BE2C (cell line): ENCODE data around the gene NUP153.

Source experiments
- DNase-seq: peaks from one replicate; pipeline ENCODE4 v3.0.0-alpha.2; 2020
- H3K27me3 ChIP-seq: fragments of 250-450 bp; sonication (Bioruptor Pico); 2 replicates; pipeline ENCODE4 v1.5.1; 2020; ENCODE audit warnings: mild to moderate bottlenecking
- H3K36me3 ChIP-seq: fragments of 250-450 bp; sonication (Bioruptor Pico); 2 replicates; pipeline ENCODE4 v1.5.1; 2020; ENCODE audit warnings: mild to moderate bottlenecking
- H3K4me1 ChIP-seq: fragments of 250-450 bp; sonication (Bioruptor Pico); 2 replicates; pipeline ENCODE4 v1.5.1; 2020
- H3K4me3 ChIP-seq: 2 replicates; pipeline ENCODE4 v1.5.1; 2011; ENCODE audit warnings: low read depth, low read length
- H3K9me3 ChIP-seq: fragments of 250-450 bp; sonication (Bioruptor Pico); 2 replicates; pipeline ENCODE4 v1.5.1; 2020
- CTCF ChIP-seq: IDR thresholded peaks from 2 replicates; pipeline ENCODE4 v1.5.1; 2012; ENCODE audit warnings: mild to moderate bottlenecking, low read depth, low read length

Gene NUP153

DNA sequence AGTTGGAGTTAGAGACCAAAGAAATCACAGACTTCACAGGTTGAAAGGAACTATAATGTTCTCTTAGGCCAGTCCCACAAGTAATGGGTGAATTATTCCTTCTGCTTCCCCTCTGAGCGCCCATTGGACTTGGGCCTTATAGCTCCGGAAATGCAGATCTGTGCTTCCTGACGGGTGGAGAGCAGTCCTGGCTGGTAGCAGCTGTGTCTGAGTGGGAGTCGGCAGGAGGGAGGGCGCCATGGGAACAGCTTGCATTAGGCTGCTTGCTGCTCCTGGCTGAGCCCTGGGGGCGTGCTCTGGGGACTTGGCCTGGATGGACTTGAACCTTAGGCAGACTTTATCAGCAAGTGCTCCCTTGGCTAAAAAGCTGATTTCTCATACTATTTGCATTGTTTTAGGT, 18.4 kb upstream of the NUP153 start:
- no peak overlapping the region for H3K4me3 ChIP-seq
- H3K27me3 ChIP-seq: no peaks in the 10 kb centered on the region
- DNase-seq: peak; percentile 81
- no peaks in the 10 kb centered on the region for H3K36me3 ChIP-seq
- peaks cover 5% of the 10 kb centered on the region; the same call in 1 of the 2 replicates for H3K4me1 ChIP-seq
- no peaks in the 10 kb centered on the region for H3K9me3 ChIP-seq
- no peak for TF ChIP-seq CTCF

- Histone ChIP-seq H3K27me3 (no peaks in the 10 kb centered on the region), H3K4me3 (no peak overlapping the region), H3K4me1 (peaks cover 5% of the 10 kb centered on the region; the same call in 1 of the 2 replicates), H3K9me3 (no peaks in the 10 kb centered on the region), H3K36me3 (no peaks in the 10 kb centered on the region)
- DNase-seq: no peak
- TF ChIP-seq CTCF: no peak
These were observed 17.6 kb upstream of the NUP153 start for GRCh38 chr6:17724341-17724740.

DNA sequence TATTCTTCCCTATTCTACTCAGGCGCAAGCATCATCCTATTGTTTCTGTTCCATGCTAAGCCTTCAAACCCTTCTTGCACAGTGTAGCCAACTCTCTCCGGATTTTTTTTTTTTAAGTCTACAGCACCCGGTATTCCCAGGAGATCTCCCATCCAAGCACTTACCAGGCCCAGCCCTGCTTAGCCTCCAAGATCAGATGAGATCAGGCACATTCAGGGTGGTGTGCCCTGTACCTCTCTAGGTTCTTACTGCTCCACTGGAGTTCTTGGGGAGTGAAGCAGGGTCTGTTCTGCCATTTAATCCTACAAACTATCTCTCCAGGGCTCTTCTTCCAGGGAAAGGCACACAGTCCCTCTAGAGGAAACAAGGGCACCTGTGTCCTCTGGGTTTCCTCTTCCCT, 14.9 kb upstream of the NUP153 start:
- no peak for TF ChIP-seq CTCF
- H3K9me3 ChIP-seq: no peaks in the 10 kb centered on the region
- DNase-seq: no peak
- H3K4me3 ChIP-seq: no peak overlapping the region
- H3K4me1 ChIP-seq: peaks cover 5% of the 10 kb centered on the region; the same call in 1 of the 2 replicates
- H3K27me3 ChIP-seq: no peaks in the 10 kb centered on the region
- H3K36me3 ChIP-seq: no peaks in the 10 kb centered on the region

DNA sequence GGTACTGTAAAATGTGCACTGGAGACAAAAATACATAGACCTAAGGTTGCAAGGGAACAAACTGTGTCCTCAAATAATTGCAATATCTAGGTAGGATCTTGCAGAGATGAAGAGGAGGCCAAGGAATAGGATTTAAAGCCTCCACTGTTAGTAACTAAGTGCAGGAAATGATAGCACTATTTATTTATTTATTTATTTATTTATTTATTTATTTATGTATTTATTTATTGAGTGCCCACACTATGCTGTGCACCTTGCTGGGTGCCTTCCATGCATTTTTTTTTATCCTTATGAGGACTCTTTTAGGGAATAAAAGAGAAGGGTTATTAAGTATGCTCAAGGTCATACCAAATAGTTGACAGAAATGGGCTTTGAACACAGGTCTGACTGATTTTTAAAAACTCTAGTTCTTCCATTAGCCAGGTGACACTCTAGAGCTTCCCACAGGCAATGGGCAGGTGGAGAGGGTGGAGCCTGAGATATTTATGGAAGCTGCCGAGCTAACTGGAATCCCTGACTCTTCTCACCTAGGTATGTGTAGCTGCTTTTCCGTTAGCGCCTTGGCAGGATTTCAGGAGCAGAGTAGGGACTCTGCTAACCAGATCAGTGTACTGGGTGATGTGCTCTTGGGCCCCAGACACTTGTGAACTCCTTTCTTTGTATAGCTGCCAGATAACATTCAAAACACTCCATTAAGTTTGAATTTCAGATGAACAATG, 12.8 kb upstream of the NUP153 start:
- Histone ChIP-seq H3K9me3 (no peaks in the 10 kb centered on the region), H3K4me3 (no peak overlapping the region), H3K4me1 (no peaks in the 10 kb centered on the region), H3K36me3 (no peaks in the 10 kb centered on the region), H3K27me3 (no peaks in the 10 kb centered on the region)
- TF ChIP-seq CTCF: no peak
- DNase-seq: no peak

GRCh38 chr6:17716221-17716620, 9.5 kb upstream of the NUP153 start:
- Histone ChIP-seq H3K36me3 (no peaks in the 10 kb centered on the region), H3K4me1 (no peaks in the 10 kb centered on the region), H3K9me3 (no peaks in the 10 kb centered on the region), H3K27me3 (no peaks in the 10 kb centered on the region), H3K4me3 (no peak overlapping the region)
- DNase-seq: no peak
- no peak for TF ChIP-seq CTCF
